Measurements from ENCODE around the gene NCKAP1.

GRCh38 chr2:182866095-182866460 is 172.2 kb downstream of the NCKAP1 start:
- TF ChIP-seq CTCF (conservative IDR thresholded peaks at IDR 0.05; ENCODE audit: low read length) (no peak), EZH2phosphoT487 (IDR thresholded peaks at IDR 0.05; ENCODE audit: borderline replicate concordance) (no peak)

Measured in Loucy (cell line).